Choroid plexus epithelial cell (primary cell): ENCODE measurements around the gene CNNM2.

Experiments used
- DNase-seq: peaks from one replicate; pipeline ENCODE4 v3.0.0-alpha.2; 2010; ENCODE audit warnings: low read depth
- H3K4me3 ChIP-seq: 2 replicates; pipeline ENCODE4 v1.5.1; 2011; ENCODE audit warnings: low read depth, mild to moderate bottlenecking, control low read depth, low read length, moderate library complexity
- CTCF ChIP-seq: conservative IDR thresholded peaks from 2 replicates; pipeline ENCODE4 v1.5.1; 2011; ENCODE audit warnings: low read depth, mild to moderate bottlenecking, control low read depth, inconsistent platforms, low read length, moderate library complexity

Gene CNNM2

GRCh38 chr10:102984086-102984485, 66.0 kb downstream of the CNNM2 start:
- TF ChIP-seq CTCF, result no peak
- DNase-seq, result no peak
- H3K4me3 ChIP-seq, result no peak overlapping the region

GRCh38 chr10:102985811-102986210, 67.7 kb downstream of the CNNM2 start:
- TF ChIP-seq CTCF, result no peak
- no peak for DNase-seq
- no peak overlapping the region for H3K4me3 ChIP-seq

- H3K4me3 ChIP-seq, result no peak overlapping the region
- peak; percentile 71 for DNase-seq
- no peak for TF ChIP-seq CTCF
Measured at GRCh38 chr10:102988404-102989314, 70.6 kb downstream of the CNNM2 start.

GRCh38 chr10:102994531-102995295, 76.6 kb downstream of the CNNM2 start:
- H3K4me3 ChIP-seq, result no peak overlapping the region
- DNase-seq, result no peak

GRCh38 chr10:102996876-102997275, 78.8 kb downstream of the CNNM2 start:
- no peak for DNase-seq
- TF ChIP-seq CTCF, result no peak
- H3K4me3 ChIP-seq, result no peak overlapping the region

More at GRCh38 chr10:102994531-102995295, 76.6 kb downstream of the CNNM2 start:
- no peak for TF ChIP-seq CTCF

- no peak for TF ChIP-seq CTCF
- H3K4me3 ChIP-seq, result no peak overlapping the region
- no peak for DNase-seq
Measured at GRCh38 chr10:102997998-102998397, 79.9 kb downstream of the CNNM2 start.
